GM12801 (cell line): ENCODE data around the gene EYA4.

Experiments
- CTCF ChIP-seq: IDR thresholded peaks from one replicate; pipeline ENCODE4 v1.5.1; 2011; ENCODE audit warnings: control low read depth; ENCODE audit not compliant: insufficient read length; ENCODE audit errors: extremely low read depth

EYA4 gene

DNA sequence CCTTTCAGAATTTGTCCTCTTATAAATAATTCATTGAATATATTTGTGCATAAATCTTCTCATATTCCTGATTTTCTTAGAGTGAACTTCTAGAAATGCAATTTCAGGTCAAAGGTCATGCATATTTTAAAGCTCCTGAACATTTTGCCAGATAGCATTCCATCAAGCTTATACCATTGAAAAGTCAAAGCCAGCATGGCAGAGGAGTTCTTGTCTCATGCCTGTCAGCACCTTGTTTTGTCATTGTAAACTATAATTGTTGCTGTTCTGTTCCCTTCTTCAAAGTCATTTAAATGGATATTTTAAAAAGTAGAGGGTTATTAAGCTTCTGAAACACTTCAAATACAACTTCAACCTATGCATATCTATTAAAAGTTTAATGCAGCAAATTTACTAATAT is 170.6 kb downstream of the EYA4 start:
- no peak for TF ChIP-seq CTCF

GRCh38 chr6:133415262-133415661 is 174.1 kb downstream of the EYA4 start:
- no peak for TF ChIP-seq CTCF

- no peak for TF ChIP-seq CTCF
These were observed 177.0 kb downstream of the EYA4 start for GRCh38 chr6:133418108-133418507.

- no peak for TF ChIP-seq CTCF
These were observed 182.1 kb downstream of the EYA4 start for GRCh38 chr6:133423242-133423641.

- no peak for TF ChIP-seq CTCF
These were observed 183.2 kb downstream of the EYA4 start for GRCh38 chr6:133424359-133424758.

GRCh38 chr6:133426038-133426437 is 184.9 kb downstream of the EYA4 start:
- no peak for TF ChIP-seq CTCF

DNA sequence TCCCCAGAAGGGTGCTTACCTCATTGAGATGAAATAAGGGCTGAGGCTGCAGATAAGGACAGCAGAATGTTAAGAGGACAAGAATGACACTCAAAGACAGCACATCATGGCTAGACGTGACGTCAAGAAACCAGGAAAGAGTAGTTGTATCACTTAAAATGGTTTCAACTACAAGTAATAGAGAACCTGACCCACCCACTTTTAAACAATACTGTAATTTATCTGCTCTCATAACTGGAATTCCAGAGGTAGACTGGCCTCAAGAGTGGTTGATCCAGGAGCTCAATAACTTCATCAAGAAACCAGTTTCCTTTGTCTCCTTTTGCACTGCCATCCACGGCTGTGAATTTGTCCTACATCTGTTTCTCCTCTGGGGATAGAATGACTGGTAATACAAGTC is 187.1 kb downstream of the EYA4 start:
- TF ChIP-seq CTCF, result no peak

GRCh38 chr6:133430530-133430929 is 189.4 kb downstream of the EYA4 start:
- TF ChIP-seq CTCF, result no peak
